Smooth muscle cell (in vitro differentiated cells): Measurements from ENCODE around the gene REEP1. TPM values are rescaled to one million over a fixed set of nuclear protein-coding genes. Genes with fewer than 3 reads are reported as not detected.

Source experiments
- DNase-seq: peaks from one replicate; lab custom pipeline; 2025; ENCODE audit not compliant: unreplicated experiment; lab: John Stamatoyannopoulos, UW
- H2AFZ ChIP-seq: fragments of 200-600 bp; sonication (generic); 2 replicates; pipeline ENCODE4 v1.6.0; 2016; ENCODE audit warnings: antibody characterized with exemption, low read depth, mild to moderate bottlenecking
- H3F3A ChIP-seq: fragments of 200-600 bp; sonication (generic); 2 replicates; pipeline ENCODE4 v1.6.0; 2017; ENCODE audit warnings: antibody characterized with exemption, low read depth
- H3K27ac ChIP-seq: fragments of 200-600 bp; sonication (generic); 2 replicates; pipeline ENCODE4 v1.5.1; 2016; ENCODE audit warnings: low read depth, mild to moderate bottlenecking
- H3K27me3 ChIP-seq: fragments of 200-600 bp; sonication (generic); 2 replicates; pipeline ENCODE4 v1.6.1; 2016; ENCODE audit warnings: low read depth, mild to moderate bottlenecking
- H3K36me3 ChIP-seq: fragments of 200-600 bp; sonication (generic); 2 replicates; pipeline ENCODE4 v1.5.1; 2016; ENCODE audit warnings: low read depth
- H3K4me1 ChIP-seq: fragments of 200-600 bp; sonication (generic); 2 replicates; pipeline ENCODE4 v1.5.1; 2016; ENCODE audit warnings: low read depth
- H3K4me2 ChIP-seq: fragments of 200-600 bp; sonication (generic); 2 replicates; pipeline ENCODE4 v1.6.0; 2016; ENCODE audit warnings: mild to moderate bottlenecking
- H3K4me3 ChIP-seq: fragments of 200-600 bp; sonication (generic); 2 replicates; pipeline ENCODE4 v1.5.1; 2016; ENCODE audit warnings: mild to moderate bottlenecking
- H3K79me2 ChIP-seq: fragments of 200-600 bp; sonication (generic); 2 replicates; pipeline ENCODE4 v1.6.0; 2016; ENCODE audit warnings: low read depth, mild to moderate bottlenecking
- H3K9ac ChIP-seq: fragments of 200-600 bp; sonication (generic); 2 replicates; pipeline ENCODE4 v1.6.0; 2016; ENCODE audit warnings: low read depth
- H3K9me3 ChIP-seq: fragments of 200-600 bp; sonication (generic); replicated peaks from 2 replicates; pipeline ENCODE4 v1.5.1; 2016; ENCODE audit warnings: low read depth
- H4K20me1 ChIP-seq: fragments of 200-600 bp; sonication (generic); 2 replicates; pipeline ENCODE4 v1.6.0; 2016; ENCODE audit warnings: low read depth
- CTCF ChIP-seq: fragments of 200-600 bp; sonication (generic); IDR thresholded peaks from 2 replicates; pipeline ENCODE4 v1.5.1; 2017; ENCODE audit warnings: borderline replicate concordance, mild to moderate bottlenecking, antibody characterized with exemption; ENCODE audit not compliant: insufficient read depth, poor library complexity, severe bottlenecking
- WGBS: methylation state at CpG from one replicate; pipeline ENCODE4 v1.1.7; 2016; ENCODE audit warnings: low lambda C conversion rate; 5-methylcytosine and 5-hydroxymethylcytosine counted together
- polyA plus RNA-seq: library from polyadenylated mRNA; unstranded; fragments of >200 nt; fragmentation: Nextera tagmentation; extraction: Ambion mirVana; gene quantifications from 2 replicates; pipeline ENCODE4 v1.2.1, GENCODE V29; 2016
- total RNA-seq: library from RNA; depleted of rRNA; stranded (reverse); fragments of >200 nt; gene quantifications from 2 replicates; pipeline ENCODE4 v1.2.3, GENCODE V29; 2014

REEP1 gene
- total and polyA plus RNA-seq, 2 experiments from 2014 or later = not detected

GRCh38 chr2:86211033-86211795 lies 126.2 kb downstream of the REEP1 start:
- H3K4me1 ChIP-seq = no peaks in the 10 kb centered on the region
- no peaks in the 10 kb centered on the region for H3K79me2 ChIP-seq
- WGBS = 98% methylated on average over 2 of the region's 2 CpGs
- H3K36me3 ChIP-seq = peaks cover 22% of the 10 kb centered on the region
- DNase-seq = no peak
- H3K4me2 ChIP-seq = no peak overlapping the region
- no peaks in the 10 kb centered on the region for H4K20me1 ChIP-seq
- no peak overlapping the region for H3K4me3 ChIP-seq
- no peak for TF ChIP-seq CTCF
- H2AFZ ChIP-seq = no peak overlapping the region
- H3K9me3 ChIP-seq = no peaks in the 10 kb centered on the region
- H3K9ac ChIP-seq = no peak overlapping the region
- peaks cover 7% of the 10 kb centered on the region for H3F3A ChIP-seq
- H3K27me3 ChIP-seq = no peaks in the 10 kb centered on the region
- no peak overlapping the region for H3K27ac ChIP-seq

- Histone ChIP-seq H2AFZ (no peak overlapping the region), H3K36me3 (peaks cover 7% of the 10 kb centered on the region), H4K20me1 (peaks cover 15% of the 10 kb centered on the region), H3K27me3 (no peaks in the 10 kb centered on the region), H3K4me3 (no peak overlapping the region), H3K4me1 (peaks cover 7% of the 10 kb centered on the region), H3K4me2 (no peak overlapping the region), H3K9me3 (no peaks in the 10 kb centered on the region), H3K79me2 (peaks cover 30% of the 10 kb centered on the region), H3K27ac (no peak overlapping the region), H3K9ac (no peak overlapping the region), H3F3A (peaks cover 4% of the 10 kb centered on the region)
- WGBS = 91% methylated on average over 7 of the region's 7 CpGs
- TF ChIP-seq CTCF = no peak
- no peak for DNase-seq
Measured at GRCh38 chr2:86204458-86204857, 133.0 kb downstream of the REEP1 start.

GRCh38 chr2:86203614-86204013 lies 133.8 kb downstream of the REEP1 start:
- WGBS = 100% methylated on average over 1 of the region's 1 CpG
- Histone ChIP-seq H3K4me3 (no peak overlapping the region), H3K27me3 (no peaks in the 10 kb centered on the region), H3K79me2 (peaks cover 35% of the 10 kb centered on the region), H3F3A (peaks cover 4% of the 10 kb centered on the region), H3K9me3 (no peaks in the 10 kb centered on the region), H2AFZ (no peak overlapping the region), H3K4me2 (no peak overlapping the region), H3K9ac (no peak overlapping the region), H3K36me3 (peaks cover 3% of the 10 kb centered on the region), H4K20me1 (peaks cover 15% of the 10 kb centered on the region), H3K27ac (no peak overlapping the region), H3K4me1 (peaks cover 7% of the 10 kb centered on the region)
- no peak for DNase-seq
- no peak for TF ChIP-seq CTCF

- Histone ChIP-seq H4K20me1 (peaks cover 15% of the 10 kb centered on the region), H3K9me3 (no peaks in the 10 kb centered on the region), H3F3A (peaks cover 4% of the 10 kb centered on the region), H3K27me3 (no peaks in the 10 kb centered on the region), H3K27ac (no peak overlapping the region), H3K9ac (no peak overlapping the region), H3K4me1 (peaks cover 7% of the 10 kb centered on the region), H3K4me3 (no peak overlapping the region), H3K79me2 (peaks cover 36% of the 10 kb centered on the region), H2AFZ (no peak overlapping the region), H3K4me2 (no peak overlapping the region), H3K36me3 (no peaks in the 10 kb centered on the region)
- 89% methylated on average over 9 of the region's 9 CpGs for WGBS
- DNase-seq = no peak
- no peak for TF ChIP-seq CTCF
Measured at GRCh38 chr2:86202702-86203101, 134.7 kb downstream of the REEP1 start.
